ENCODE results near the gene PRKG2.

The PRKG2 gene

DNA sequence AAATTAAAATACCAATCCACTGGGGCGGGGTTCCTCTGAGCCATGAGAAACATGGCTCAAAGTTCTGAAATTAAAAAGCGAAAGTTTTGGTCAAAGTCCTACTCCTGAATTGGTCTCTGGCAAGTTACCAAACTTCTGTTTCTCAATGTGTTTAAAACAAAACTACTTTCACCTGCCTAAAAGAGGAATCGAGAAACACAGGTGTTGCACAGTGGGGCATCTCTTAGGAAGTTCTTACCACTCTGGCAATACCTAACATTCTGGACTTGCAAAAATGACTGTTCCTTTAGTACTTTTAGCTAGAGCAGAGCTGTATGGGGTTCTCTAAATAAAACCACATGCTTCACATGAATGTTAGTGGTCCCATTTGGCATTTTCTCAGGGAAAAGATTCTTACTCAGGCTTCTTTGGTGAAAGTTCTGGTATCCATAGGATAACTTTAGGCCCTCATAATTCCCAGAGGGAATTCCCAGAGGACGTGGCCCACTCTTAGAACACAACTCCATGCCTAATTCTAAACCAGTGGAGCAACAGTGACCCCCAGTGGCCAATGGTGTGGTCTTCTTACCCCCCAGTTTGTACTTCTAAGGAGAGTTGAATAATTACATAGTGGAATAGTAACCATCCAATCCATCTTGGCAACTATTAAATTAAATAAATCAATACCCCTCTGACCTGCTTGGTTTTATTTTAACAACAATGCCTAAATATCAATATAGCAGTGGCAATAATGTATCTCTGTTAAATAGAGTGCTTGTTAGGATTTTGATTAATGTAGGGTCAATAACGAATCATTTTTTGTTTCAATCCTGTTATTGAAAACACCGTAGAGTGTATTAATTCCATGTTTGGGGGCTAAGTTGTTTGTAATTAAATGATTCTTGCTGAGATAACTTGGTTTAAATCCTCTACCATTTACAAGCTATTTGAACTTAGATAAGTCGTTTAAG, 162.6 kb downstream of the PRKG2 start:
- H3K4me3 ChIP-seq (ENCODE audit: low read depth, low read length): no peak overlapping the region
- no peak for DNase-seq (ENCODE audit: low read depth)

DNA sequence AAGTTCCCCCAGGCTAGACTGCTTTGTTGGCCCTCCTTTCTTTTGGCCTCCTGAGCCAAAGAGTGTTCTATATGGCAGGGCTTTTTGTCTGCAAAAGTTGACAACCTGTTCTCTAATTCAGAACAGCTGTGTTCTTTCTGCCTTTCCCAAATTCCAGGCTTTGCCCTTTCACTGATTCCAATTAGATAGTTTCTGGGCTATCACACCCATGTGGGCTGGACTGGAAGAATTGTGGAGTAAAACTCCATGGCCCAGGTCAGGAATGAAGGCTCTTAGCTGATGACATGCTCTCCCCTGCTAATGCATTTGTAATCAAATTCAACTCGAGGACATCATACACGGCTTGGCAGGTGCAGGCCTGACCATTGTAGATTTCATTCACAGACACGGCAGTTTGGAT, 165.1 kb downstream of the PRKG2 start:
- DNase-seq (ENCODE audit: low read depth): no peak
- H3K4me3 ChIP-seq (ENCODE audit: low read depth, low read length): no peak overlapping the region

- DNase-seq (ENCODE audit: low read depth): no peak
- no peak overlapping the region for H3K4me3 ChIP-seq (ENCODE audit: low read depth, low read length)
These were observed 165.7 kb downstream of the PRKG2 start for GRCh38 chr4:81049330-81049729.

DNA sequence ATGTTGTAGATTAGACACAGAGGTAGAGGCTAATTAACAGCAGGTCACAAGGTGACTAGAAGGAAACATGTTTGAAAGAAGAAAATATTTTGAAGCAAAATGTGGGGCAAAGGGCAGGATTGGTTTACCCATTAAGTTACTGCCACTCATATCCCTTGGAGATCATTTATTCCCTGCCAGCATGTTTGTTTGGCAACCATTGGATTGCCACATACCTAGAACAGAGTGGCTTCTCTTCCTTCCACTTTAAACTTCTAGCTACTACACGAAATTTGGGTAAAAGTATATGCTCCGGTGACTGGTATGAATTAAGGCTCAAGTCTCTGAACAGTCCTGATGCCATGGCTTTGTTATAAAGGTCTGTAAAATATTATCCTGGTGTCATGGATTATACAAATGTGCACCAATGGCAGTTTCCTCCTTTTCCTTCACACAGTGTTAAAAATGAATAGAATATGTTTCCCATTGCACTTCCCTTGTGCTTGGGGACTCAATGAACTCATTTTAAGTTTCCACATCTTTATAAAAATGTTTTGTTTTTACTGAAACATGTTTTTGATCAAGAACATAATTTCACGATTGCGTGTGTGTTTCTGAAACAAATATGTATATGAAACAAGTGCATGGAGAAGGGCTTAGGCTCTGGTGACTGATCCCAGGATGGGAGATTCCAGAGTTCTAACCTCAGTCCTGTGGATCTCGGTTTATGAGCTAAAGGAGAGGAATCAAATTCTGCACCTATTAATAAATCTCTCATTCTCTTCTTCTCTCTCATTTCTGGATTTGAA, 172.2 kb downstream of the PRKG2 start:
- DNase-seq (ENCODE audit: low read depth): no peak
- no peak overlapping the region for H3K4me3 ChIP-seq (ENCODE audit: low read depth, low read length)

- no peak overlapping the region for H3K4me3 ChIP-seq (ENCODE audit: low read depth, low read length)
- no peak for DNase-seq (ENCODE audit: low read depth)
These were observed 174.9 kb downstream of the PRKG2 start for GRCh38 chr4:81040012-81040659.

DNA sequence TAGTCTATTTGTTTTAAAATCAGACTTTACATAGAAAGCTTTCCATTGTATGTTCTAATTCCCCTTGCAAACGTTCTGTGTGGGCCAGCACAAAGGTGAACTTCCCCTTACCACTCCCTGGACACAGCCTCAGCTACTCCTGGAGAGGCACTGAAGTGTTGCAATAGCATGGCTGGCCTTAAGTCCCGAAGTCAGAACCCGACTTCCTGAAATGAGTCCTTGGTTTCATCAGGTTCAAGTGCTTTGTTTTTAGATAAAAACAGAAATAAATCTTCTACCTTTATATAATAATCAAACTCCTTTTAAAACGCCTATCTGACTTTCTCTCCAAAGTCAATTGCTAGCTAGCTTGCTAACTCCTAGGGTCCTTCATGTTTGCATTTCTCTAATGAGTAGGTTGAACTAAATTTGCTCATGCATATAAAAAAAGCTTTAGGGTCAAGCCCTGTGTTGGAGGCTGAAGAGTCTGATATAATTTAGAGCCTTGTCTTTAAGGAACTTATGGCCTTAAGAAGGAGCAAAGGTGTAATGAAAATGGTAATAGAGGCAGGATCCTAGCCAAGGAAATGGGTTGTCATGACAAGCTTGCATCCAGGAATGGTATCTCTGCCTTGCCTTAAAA, 175.6 kb downstream of the PRKG2 start:
- DNase-seq (ENCODE audit: low read depth): no peak
- no peak overlapping the region for H3K4me3 ChIP-seq (ENCODE audit: low read depth, low read length)

DNA sequence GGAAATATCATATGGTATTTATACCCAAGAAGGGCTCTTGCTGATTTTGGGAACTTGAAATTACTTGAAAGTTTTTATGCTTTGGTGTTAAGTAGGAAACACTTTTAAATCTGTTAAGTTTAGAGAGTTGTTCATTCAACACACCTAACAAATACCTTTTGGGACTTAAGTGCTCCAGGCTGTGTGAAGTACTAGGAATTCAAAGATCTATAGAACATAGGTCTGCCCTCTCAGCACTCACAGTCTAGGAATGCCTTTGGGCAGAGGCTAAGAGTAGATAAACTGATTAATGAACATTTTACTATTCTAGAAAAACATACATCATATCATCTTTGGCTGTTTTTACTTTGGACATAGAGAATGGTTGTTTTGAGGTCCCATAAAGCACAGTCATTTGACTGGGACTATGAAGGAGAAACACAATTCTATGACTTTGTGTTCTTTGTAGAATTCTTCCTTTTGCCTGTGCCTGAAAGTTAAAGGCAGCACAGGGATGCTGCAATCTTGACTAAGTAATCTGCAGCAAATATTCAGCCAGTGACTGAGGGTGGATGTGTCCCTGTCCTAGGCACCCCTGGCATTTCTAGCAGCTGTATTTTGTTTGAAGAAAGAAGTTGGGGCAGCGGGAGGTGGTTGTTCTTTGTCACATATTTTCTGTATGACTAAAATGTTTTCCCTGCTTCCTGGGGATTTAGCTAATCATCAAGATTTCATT, 176.2 kb downstream of the PRKG2 start:
- DNase-seq (ENCODE audit: low read depth): no peak
- H3K4me3 ChIP-seq (ENCODE audit: low read depth, low read length): no peak overlapping the region
